D721Med (cell line): Measurements from ENCODE around the gene ANKRD62.

Experiments
- DNase-seq: peaks from one replicate; pipeline ENCODE4 v3.0.0; 2011; ENCODE audit warnings: low spot score; ENCODE audit not compliant: insufficient read length
- FAIRE-seq: peaks from 2 replicates; lab custom pipeline; 2011; peaks lifted over from hg19 to GRCh38; lab: Jason Lieb, UNC
- TF ChIP-seq, protein P1 (sequence below): IDR thresholded peaks from 2 replicates; pipeline ENCODE4 v1.5.1; 2012; ENCODE audit warnings: mild to moderate bottlenecking, control low read depth; ENCODE audit not compliant: insufficient read depth; ENCODE audit errors: missing control alignments

Gene ANKRD62

DNA sequence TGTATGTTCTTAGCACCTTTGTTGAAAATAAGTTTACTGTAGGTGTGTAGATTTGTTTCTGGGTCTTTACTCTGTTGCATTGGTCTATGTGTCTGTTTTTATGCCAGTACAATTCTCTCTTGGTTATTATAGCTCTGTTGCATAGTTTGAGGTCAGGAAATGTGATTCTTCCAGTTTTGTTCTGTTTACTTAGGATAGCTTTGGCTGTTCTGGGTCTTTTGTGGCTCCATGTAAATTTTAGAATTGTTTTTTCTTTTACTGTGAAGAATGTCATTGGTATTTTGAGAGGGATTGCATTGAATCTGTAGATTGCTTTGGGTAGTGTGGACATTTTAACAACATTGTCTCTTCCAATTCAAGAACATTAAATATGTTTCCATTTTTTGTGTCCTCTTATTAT, 69.1 kb downstream of the ANKRD62 start:
- FAIRE-seq: no peak
- TF ChIP-seq, protein P1, sequence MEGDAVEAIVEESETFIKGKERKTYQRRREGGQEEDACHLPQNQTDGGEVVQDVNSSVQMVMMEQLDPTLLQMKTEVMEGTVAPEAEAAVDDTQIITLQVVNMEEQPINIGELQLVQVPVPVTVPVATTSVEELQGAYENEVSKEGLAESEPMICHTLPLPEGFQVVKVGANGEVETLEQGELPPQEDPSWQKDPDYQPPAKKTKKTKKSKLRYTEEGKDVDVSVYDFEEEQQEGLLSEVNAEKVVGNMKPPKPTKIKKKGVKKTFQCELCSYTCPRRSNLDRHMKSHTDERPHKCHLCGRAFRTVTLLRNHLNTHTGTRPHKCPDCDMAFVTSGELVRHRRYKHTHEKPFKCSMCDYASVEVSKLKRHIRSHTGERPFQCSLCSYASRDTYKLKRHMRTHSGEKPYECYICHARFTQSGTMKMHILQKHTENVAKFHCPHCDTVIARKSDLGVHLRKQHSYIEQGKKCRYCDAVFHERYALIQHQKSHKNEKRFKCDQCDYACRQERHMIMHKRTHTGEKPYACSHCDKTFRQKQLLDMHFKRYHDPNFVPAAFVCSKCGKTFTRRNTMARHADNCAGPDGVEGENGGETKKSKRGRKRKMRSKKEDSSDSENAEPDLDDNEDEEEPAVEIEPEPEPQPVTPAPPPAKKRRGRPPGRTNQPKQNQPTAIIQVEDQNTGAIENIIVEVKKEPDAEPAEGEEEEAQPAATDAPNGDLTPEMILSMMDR: no peak
- no peak for DNase-seq

DNA sequence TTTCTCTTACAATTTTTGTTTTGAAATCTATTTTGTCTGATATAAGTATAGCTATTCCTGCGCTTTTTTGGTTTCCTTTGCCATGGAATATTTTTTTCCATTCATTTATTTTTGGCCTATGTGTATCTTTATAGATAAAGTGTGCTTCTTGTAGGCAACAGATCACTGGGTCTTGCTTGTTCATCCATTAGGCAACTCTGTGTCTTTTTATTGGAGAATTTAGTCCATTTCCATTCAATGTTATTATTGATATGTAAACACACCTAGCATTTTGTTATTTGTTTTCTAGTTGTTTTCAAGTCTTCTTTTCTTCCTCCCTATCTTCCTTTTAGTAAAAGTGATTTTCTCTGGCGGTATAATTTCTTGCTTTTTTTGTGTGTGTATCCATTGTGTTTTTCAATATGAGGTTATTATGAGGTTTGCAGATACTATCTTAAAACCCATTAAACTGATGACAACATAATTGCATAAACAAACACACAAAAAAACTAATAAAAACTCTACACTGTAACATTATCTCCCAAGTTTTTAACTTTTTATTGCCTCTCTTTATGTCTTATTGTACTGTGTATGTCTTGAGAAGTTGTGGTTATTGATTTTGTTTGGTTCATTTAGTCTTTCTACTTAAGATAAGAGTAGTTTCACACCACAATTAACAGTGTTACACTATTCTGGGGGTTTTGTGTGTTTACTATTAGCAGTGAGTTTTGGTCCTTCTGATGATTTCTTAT, 71.6 kb downstream of the ANKRD62 start:
- no peak for FAIRE-seq
- TF ChIP-seq, protein P1: no peak

More for the DNA sequence above, 71.6 kb downstream of the ANKRD62 start:
- no peak for DNase-seq
